Measurements from ENCODE around the gene KIF21A.

Gene KIF21A

GRCh38 chr12:39393179-39393578, 49.7 kb downstream of the KIF21A start:
- H3K4me2 ChIP-seq: no peak overlapping the region
- H3K4me1 ChIP-seq: no peaks in the 10 kb centered on the region
- H3K4me3 ChIP-seq: no peak overlapping the region
- no peaks in the 10 kb centered on the region for H3K36me3 ChIP-seq
- no peaks in the 10 kb centered on the region for H3K27me3 ChIP-seq
- no peak overlapping the region for H3K27ac ChIP-seq
- no peak overlapping the region for H3K9ac ChIP-seq
- H3K9me3 ChIP-seq: no peaks in the 10 kb centered on the region
- H4K20me1 ChIP-seq: no peaks in the 10 kb centered on the region
- TF ChIP-seq Cebpa-rat (IDR thresholded peaks at IDR 0.05): no peak

GRCh38 chr12:39392154-39392925, 50.6 kb downstream of the KIF21A start:
- H3K4me2 ChIP-seq: no peak overlapping the region
- no peaks in the 10 kb centered on the region for H3K36me3 ChIP-seq
- H3K9ac ChIP-seq: no peak overlapping the region
- H3K4me1 ChIP-seq: no peaks in the 10 kb centered on the region
- H4K20me1 ChIP-seq: no peaks in the 10 kb centered on the region
- no peak overlapping the region for H3K27ac ChIP-seq
- H3K27me3 ChIP-seq: no peaks in the 10 kb centered on the region
- no peaks in the 10 kb centered on the region for H3K9me3 ChIP-seq
- no peak for TF ChIP-seq Cebpa-rat (IDR thresholded peaks at IDR 0.05)
- H3K4me3 ChIP-seq: no peak overlapping the region

GRCh38 chr12:39390752-39391151, 52.2 kb downstream of the KIF21A start:
- H3K4me2 ChIP-seq: no peak overlapping the region
- no peaks in the 10 kb centered on the region for H3K27me3 ChIP-seq
- no peaks in the 10 kb centered on the region for H3K4me1 ChIP-seq
- H3K9ac ChIP-seq: no peak overlapping the region
- no peak overlapping the region for H3K27ac ChIP-seq
- H3K4me3 ChIP-seq: no peak overlapping the region
- no peaks in the 10 kb centered on the region for H3K36me3 ChIP-seq
- H4K20me1 ChIP-seq: no peaks in the 10 kb centered on the region
- no peaks in the 10 kb centered on the region for H3K9me3 ChIP-seq
- TF ChIP-seq Cebpa-rat (IDR thresholded peaks at IDR 0.05): no peak

- no peaks in the 10 kb centered on the region for H3K9me3 ChIP-seq
- no peaks in the 10 kb centered on the region for H3K36me3 ChIP-seq
- H3K9ac ChIP-seq: no peak overlapping the region
- H3K4me1 ChIP-seq: no peaks in the 10 kb centered on the region
- no peak for TF ChIP-seq Cebpa-rat (IDR thresholded peaks at IDR 0.05)
- H3K4me2 ChIP-seq: no peak overlapping the region
- no peaks in the 10 kb centered on the region for H4K20me1 ChIP-seq
- H3K4me3 ChIP-seq: no peak overlapping the region
- H3K27ac ChIP-seq: no peak overlapping the region
- no peaks in the 10 kb centered on the region for H3K27me3 ChIP-seq
Measured at GRCh38 chr12:39389399-39390150, 53.3 kb downstream of the KIF21A start.

- Histone ChIP-seq H3K9ac (no peak overlapping the region), H3K4me2 (no peak overlapping the region), H3K36me3 (no peaks in the 10 kb centered on the region), H3K4me3 (no peak overlapping the region), H3K4me1 (no peaks in the 10 kb centered on the region), H3K27ac (no peak overlapping the region), H3K9me3 (no peaks in the 10 kb centered on the region), H4K20me1 (no peaks in the 10 kb centered on the region), H3K27me3 (no peaks in the 10 kb centered on the region)
- TF ChIP-seq Cebpa-rat (IDR thresholded peaks at IDR 0.05): no peak
Measured at GRCh38 chr12:39386335-39386734, 56.6 kb downstream of the KIF21A start.

- Histone ChIP-seq H3K9ac (no peak overlapping the region), H4K20me1 (no peaks in the 10 kb centered on the region), H3K36me3 (no peaks in the 10 kb centered on the region), H3K4me3 (no peak overlapping the region), H3K4me2 (no peak overlapping the region), H3K27ac (no peak overlapping the region), H3K9me3 (no peaks in the 10 kb centered on the region), H3K27me3 (no peaks in the 10 kb centered on the region), H3K4me1 (no peaks in the 10 kb centered on the region)
- TF ChIP-seq Cebpa-rat (IDR thresholded peaks at IDR 0.05): no peak
Measured at GRCh38 chr12:39383114-39383513, 59.8 kb downstream of the KIF21A start.

GRCh38 chr12:39380090-39380489, 62.8 kb downstream of the KIF21A start:
- Histone ChIP-seq H3K9me3 (no peaks in the 10 kb centered on the region), H3K36me3 (no peaks in the 10 kb centered on the region), H3K9ac (no peak overlapping the region), H3K4me3 (no peak overlapping the region), H3K4me1 (no peaks in the 10 kb centered on the region), H3K27me3 (no peaks in the 10 kb centered on the region), H3K27ac (no peak overlapping the region), H4K20me1 (no peaks in the 10 kb centered on the region), H3K4me2 (no peak overlapping the region)
- TF ChIP-seq Cebpa-rat (IDR thresholded peaks at IDR 0.05): no peak

- H3K4me3 ChIP-seq: no peak overlapping the region
- H3K27ac ChIP-seq: no peak overlapping the region
Measured at GRCh38 chr12:39378341-39378740, 64.6 kb downstream of the KIF21A start.

GRCh38 chr12:39375206-39375808, 67.6 kb downstream of the KIF21A start:
- H3K9me3 ChIP-seq: no peaks in the 10 kb centered on the region
- no peak overlapping the region for H3K4me2 ChIP-seq
- no peak overlapping the region for H3K27ac ChIP-seq
- H3K36me3 ChIP-seq: no peaks in the 10 kb centered on the region
- H4K20me1 ChIP-seq: no peaks in the 10 kb centered on the region
- H3K4me3 ChIP-seq: no peak overlapping the region
- H3K9ac ChIP-seq: no peak overlapping the region
- H3K27me3 ChIP-seq: no peaks in the 10 kb centered on the region
- no peaks in the 10 kb centered on the region for H3K4me1 ChIP-seq
- no peak for TF ChIP-seq Cebpa-rat (IDR thresholded peaks at IDR 0.05)

More at GRCh38 chr12:39378341-39378740, 64.6 kb downstream of the KIF21A start:
- TF ChIP-seq Cebpa-rat (IDR thresholded peaks at IDR 0.05): no peak
- H3K4me1 ChIP-seq: no peaks in the 10 kb centered on the region
- H3K4me2 ChIP-seq: no peak overlapping the region
- H3K9me3 ChIP-seq: no peaks in the 10 kb centered on the region
- no peak overlapping the region for H3K9ac ChIP-seq
- no peaks in the 10 kb centered on the region for H4K20me1 ChIP-seq
- H3K36me3 ChIP-seq: no peaks in the 10 kb centered on the region
- H3K27me3 ChIP-seq: no peaks in the 10 kb centered on the region

- Histone ChIP-seq H3K4me3 (no peak overlapping the region), H3K4me1 (no peaks in the 10 kb centered on the region), H3K27me3 (no peaks in the 10 kb centered on the region), H3K9ac (no peak overlapping the region), H3K4me2 (no peak overlapping the region), H3K27ac (no peak overlapping the region), H3K36me3 (no peaks in the 10 kb centered on the region), H3K9me3 (no peaks in the 10 kb centered on the region), H4K20me1 (no peaks in the 10 kb centered on the region)
- TF ChIP-seq Cebpa-rat (IDR thresholded peaks at IDR 0.05): no peak
Measured at GRCh38 chr12:39372929-39373328, 70.0 kb downstream of the KIF21A start.
